Right forelimb (tissue), 1 donor: ENCODE measurements around the gene LRIG1.

ENCODE experiments used
- DNase-seq: peaks from one replicate; pipeline ENCODE4 v3.0.0-alpha.2; 2018

LRIG1 gene

GRCh38 chr3:66416556-66417304 is 84.1 kb downstream of the LRIG1 start:
- DNase-seq = no peak

GRCh38 chr3:66415867-66416428 is 84.9 kb downstream of the LRIG1 start:
- DNase-seq = no peak

GRCh38 chr3:66414846-66415245 is 86.0 kb downstream of the LRIG1 start:
- peak; percentile 16 for DNase-seq

- DNase-seq = peak; percentile 13
These were observed 87.6 kb downstream of the LRIG1 start for GRCh38 chr3:66413151-66413751.

- peak; percentile 10 for DNase-seq
These were observed 88.6 kb downstream of the LRIG1 start for GRCh38 chr3:66411961-66412887.

GRCh38 chr3:66411474-66411873 is 89.3 kb downstream of the LRIG1 start:
- DNase-seq = peak; percentile 41

- peak; percentile 27 for DNase-seq
These were observed 89.8 kb downstream of the LRIG1 start for GRCh38 chr3:66410976-66411375.

GRCh38 chr3:66409771-66410754 is 90.8 kb downstream of the LRIG1 start:
- DNase-seq = peak; percentile 32

- peak; percentile 80 for DNase-seq
These were observed 93.1 kb downstream of the LRIG1 start for GRCh38 chr3:66407611-66408218.

- peak; percentile 48 for DNase-seq
These were observed 93.8 kb downstream of the LRIG1 start for GRCh38 chr3:66406831-66407610.

GRCh38 chr3:66406163-66406562 is 94.7 kb downstream of the LRIG1 start:
- DNase-seq = no peak

- DNase-seq = peak; percentile 31
These were observed 95.1 kb downstream of the LRIG1 start for GRCh38 chr3:66405701-66406091.

- DNase-seq = peak; percentile 34
These were observed 95.7 kb downstream of the LRIG1 start for GRCh38 chr3:66404903-66405700.

- peak; percentile 22 for DNase-seq
These were observed 96.6 kb downstream of the LRIG1 start for GRCh38 chr3:66404197-66404596.

- peak; percentile 40 for DNase-seq
These were observed 97.4 kb downstream of the LRIG1 start for GRCh38 chr3:66403323-66403990.

GRCh38 chr3:66402596-66403290 is 98.1 kb downstream of the LRIG1 start:
- DNase-seq = peak; percentile 54

- DNase-seq = peak; percentile 56
These were observed 98.9 kb downstream of the LRIG1 start for GRCh38 chr3:66401675-66402491.
